Measurements from ENCODE around the gene PCSK2. TPM values are rescaled to one million over a fixed set of nuclear protein-coding genes. Genes with fewer than 3 reads are reported as not detected.

PCSK2 gene
- total and polyA plus RNA-seq, 2 of the 8 experiments (the other 6 are each of a cell fraction or from before 2014, with no cell fraction given), result 1.9 to 4.2 TPM

DNA sequence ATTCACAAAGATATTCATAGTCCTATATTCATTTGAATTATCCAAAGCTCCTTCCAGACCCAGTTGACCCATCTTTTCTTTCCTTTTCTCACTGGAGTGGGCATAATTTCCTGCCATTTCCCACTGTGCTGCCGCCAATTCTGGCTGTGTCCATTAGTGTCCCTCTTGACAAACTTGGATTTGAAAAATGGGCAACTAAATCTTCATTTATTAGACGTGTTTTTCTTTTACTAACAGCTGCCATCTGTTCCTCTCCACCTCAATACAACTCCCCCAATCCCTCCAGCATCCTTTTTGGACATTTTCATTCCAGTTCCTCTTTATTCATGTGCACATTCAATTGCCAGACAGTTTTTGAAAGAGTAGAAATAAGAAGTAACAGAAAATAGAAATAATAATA is 90.5 kb downstream of the PCSK2 start:
- H3K14ac ChIP-seq (ENCODE audit: insufficient read length), result no peak overlapping the region
- H3K18ac ChIP-seq (ENCODE audit: extremely low read depth, low read length), result no peak overlapping the region
- H3K23ac ChIP-seq (ENCODE audit: insufficient read length), result no peak overlapping the region
- no peaks in the 10 kb centered on the region; the same call in 1 of the 2 replicates for H3K23me2 ChIP-seq (ENCODE audit: low read depth, low read length)
- no peak for FAIRE-seq
- no peak overlapping the region for H2AK5ac ChIP-seq (ENCODE audit: low read depth, low read length)
- H2BK15ac ChIP-seq (ENCODE audit: low read length), result no peak overlapping the region
- H3K9me3 ChIP-seq (ENCODE audit: insufficient read depth in 2 of 2, low read depth in 1 of 2, low read length in 1 of 2), result no peaks in the 10 kb centered on the region
- no peak overlapping the region for H2BK12ac ChIP-seq (ENCODE audit: low read depth, low read length)
- H3K56ac ChIP-seq (replicated peaks; ENCODE audit: insufficient read length, low read depth, low read length), result no peak overlapping the region
- no peaks in the 10 kb centered on the region for H4K20me1 ChIP-seq (replicated peaks in 1 of 2; ENCODE audit: control insufficient read depth in 1 of 2, insufficient read depth in 2 of 2, low read length in 2 of 2)
- H2BK120ac ChIP-seq (replicated peaks; ENCODE audit: low read depth, low read length), result no peak overlapping the region
- no peak overlapping the region for H3K27ac ChIP-seq (ENCODE audit: low read depth, low read length)
- no peak overlapping the region for H4K91ac ChIP-seq (replicated peaks; ENCODE audit: insufficient read length, low read length)
- TF ChIP-seq CREB1 (IDR thresholded peaks at IDR 0.05) (no peak), CBX8 (IDR thresholded peaks at IDR 0.05; ENCODE audit: borderline replicate concordance, low read depth, low read length) (no peak), CBX5 (IDR thresholded peaks at IDR 0.05; ENCODE audit: low read depth, low read length) (no peak), YY1 (IDR thresholded peaks at IDR 0.05; ENCODE audit: low read depth, low read length) (no peak), GTF2F1 (IDR thresholded peaks at IDR 0.05; ENCODE audit: borderline replicate concordance, low read depth, low read length) (no peak), PHF8 (conservative IDR thresholded peaks at IDR 0.05; ENCODE audit: low read depth, low read length) (no peak), KDM5A (IDR thresholded peaks at IDR 0.05; ENCODE audit: low read length) (no peak), TCF12 (IDR thresholded peaks at IDR 0.05; ENCODE audit: low read depth, low read length) (no peak), BRCA1 (IDR thresholded peaks at IDR 0.05; ENCODE audit: low read depth, low read length) (no peak)
- no peaks in the 10 kb centered on the region for H3K27me3 ChIP-seq (replicated peaks in 1 of 4; ENCODE audit: control insufficient read depth in 3 of 4, extremely low read depth in 1 of 4, insufficient read depth in 3 of 4, low read length in 3 of 4)
- 85% methylated on average over 2 of the region's 2 CpGs; no CpG with 5 or more reads in 1 of the 2 experiments for WGBS, 2 experiments (ENCODE audit: extremely low coverage in 1 of 2, insufficient coverage in 1 of 2, insufficient read length in 1 of 2, insufficient replicate concordance in 2 of 2, low coverage in 1 of 2, low lambda C conversion rate in 2 of 2, missing lambda C conversion rate in 1 of 2)
- no peak overlapping the region for H3K4me2 ChIP-seq (ENCODE audit: insufficient read depth in 1 of 2, low read depth in 2 of 2, low read length in 2 of 2)
- no peaks in the 10 kb centered on the region for H3K79me1 ChIP-seq (ENCODE audit: low read depth, low read length)
- no peak overlapping the region for H4K8ac ChIP-seq (ENCODE audit: extremely low read depth, insufficient read depth, low read length)
- no peaks in the 10 kb centered on the region for H3K79me2 ChIP-seq (ENCODE audit: control insufficient read depth in 1 of 2, insufficient read depth in 2 of 2, low read length in 2 of 2)
- no peak for DNase-seq (ENCODE audit: low read depth in 1 of 2, low spot score in 2 of 2)
- no peaks in the 10 kb centered on the region for H3K36me3 ChIP-seq (ENCODE audit: control insufficient read depth in 2 of 4, insufficient read depth in 4 of 4, low read length in 3 of 4)
- no peak overlapping the region for H2AFZ ChIP-seq (ENCODE audit: low read length)
- no peak overlapping the region for H4K5ac ChIP-seq (ENCODE audit: insufficient read length, low read depth, low read length)
- H3K4ac ChIP-seq (replicated peaks; ENCODE audit: insufficient read length, low read depth, low read length), result no peak overlapping the region
- no peak overlapping the region for H3K4me3 ChIP-seq (ENCODE audit: extremely low read depth in 1 of 4, insufficient read depth in 2 of 4, low read depth in 3 of 4, low read length in 4 of 4)
- H3K4me1 ChIP-seq (replicated peaks in 1 of 4; ENCODE audit: control insufficient read depth in 3 of 4, insufficient read depth in 4 of 4, low read length in 3 of 4), result 0 out of 7 replicates have a peak, but pooled peaks cover 0 to 2% (median 0%) of the 10 kb centered on the region in 4 experiments
- H3K9ac ChIP-seq (replicated peaks in 1 of 4; ENCODE audit: extremely low read depth in 1 of 4, low read depth in 3 of 4, low read length in 3 of 4), result no peak overlapping the region
- no peak overlapping the region for H2BK20ac ChIP-seq (ENCODE audit: low read length)
- ChIA-PET CTCF (ENCODE audit: partially characterized antibody) (interaction anchor here (1.2 to 1.3 kb wide), 2 partner anchors 13 to 31 kb away, joined by 3 to 4 read pairs; no protein-coding TSS in a partner anchor), POLR2A (ENCODE audit: partially characterized antibody) (interaction anchor here (0.6 kb wide), 1 partner anchor 248 kb away, joined by 3 read pairs; no protein-coding TSS in a partner anchor)
- no peak overlapping the region for H2BK5ac ChIP-seq (ENCODE audit: low read depth, low read length)

All from H1 (cell line).